ENCODE results near the gene FGF14.

FGF14 gene

DNA sequence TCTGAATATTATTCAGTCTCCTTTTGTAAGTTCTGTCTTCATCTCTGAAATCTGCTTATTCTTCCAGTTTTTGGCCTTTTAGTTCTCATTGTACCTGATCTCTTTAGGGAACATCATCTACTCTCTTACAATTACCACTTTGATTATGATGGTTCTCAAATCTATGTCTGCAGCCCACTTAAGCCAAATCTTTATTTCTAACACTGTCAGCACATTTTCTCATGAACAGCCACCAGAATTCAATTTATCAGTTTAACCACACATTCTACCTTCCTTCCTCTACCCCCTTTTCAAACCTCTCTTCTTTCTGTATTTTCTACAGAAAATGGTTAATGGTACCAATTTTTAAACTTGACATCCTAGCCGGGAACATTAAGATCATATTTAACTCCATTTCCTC is 175.3 kb downstream of the FGF14 start:
- TF ChIP-seq, protein P1, sequence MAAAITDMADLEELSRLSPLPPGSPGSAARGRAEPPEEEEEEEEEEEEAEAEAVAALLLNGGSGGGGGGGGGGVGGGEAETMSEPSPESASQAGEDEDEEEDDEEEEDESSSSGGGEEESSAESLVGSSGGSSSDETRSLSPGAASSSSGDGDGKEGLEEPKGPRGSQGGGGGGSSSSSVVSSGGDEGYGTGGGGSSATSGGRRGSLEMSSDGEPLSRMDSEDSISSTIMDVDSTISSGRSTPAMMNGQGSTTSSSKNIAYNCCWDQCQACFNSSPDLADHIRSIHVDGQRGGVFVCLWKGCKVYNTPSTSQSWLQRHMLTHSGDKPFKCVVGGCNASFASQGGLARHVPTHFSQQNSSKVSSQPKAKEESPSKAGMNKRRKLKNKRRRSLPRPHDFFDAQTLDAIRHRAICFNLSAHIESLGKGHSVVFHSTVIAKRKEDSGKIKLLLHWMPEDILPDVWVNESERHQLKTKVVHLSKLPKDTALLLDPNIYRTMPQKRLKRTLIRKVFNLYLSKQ (tag by site-specific recombination; IDR thresholded peaks at IDR 0.05; ENCODE audit: borderline replicate concordance), result no peak
- TF ChIP-seq ZBTB17 (tag by site-specific recombination; IDR thresholded peaks at IDR 0.05) (no peak), ZXDB (tag by site-specific recombination; IDR thresholded peaks at IDR 0.05) (no peak)
- H3K4me1 ChIP-seq (ENCODE audit: control insufficient read depth, insufficient read depth, low read length), result no peaks in the 10 kb centered on the region
- no peaks in the 10 kb centered on the region for H3K9me3 ChIP-seq (ENCODE audit: control insufficient read depth, insufficient read depth, low read depth, low read length)
- no peaks in the 10 kb centered on the region for H3K36me3 ChIP-seq (ENCODE audit: control insufficient read depth in 2 of 2, insufficient read depth in 1 of 2, low read length in 2 of 2)
- CTCF ChIA-PET, result no interaction called here
- H3K4me3 ChIP-seq (ENCODE audit: low read depth, low read length), result no peak overlapping the region
- POLR2A ChIA-PET, result no interaction called here
- H3K27ac ChIP-seq (ENCODE audit: extremely low read depth, low read depth, low read length), result no peak overlapping the region

DNA sequence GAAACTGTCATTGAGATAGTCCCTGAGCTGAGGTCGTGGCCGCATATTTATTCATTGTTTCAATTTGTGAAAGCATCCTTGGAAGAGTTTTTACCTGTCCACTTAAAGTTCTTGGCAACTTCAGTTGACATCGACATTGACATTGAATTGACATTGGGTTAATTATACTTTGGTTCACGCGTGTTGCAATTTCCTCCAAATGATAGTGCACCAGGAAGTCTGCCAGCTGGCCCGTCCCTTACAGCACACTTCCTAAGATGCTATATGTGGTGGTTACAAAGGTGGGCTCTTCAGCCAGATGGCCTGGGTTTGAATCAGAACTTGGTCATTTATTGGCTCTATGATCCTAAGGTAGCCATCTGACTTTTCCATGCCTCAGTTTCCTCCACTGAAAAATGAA is 176.0 kb downstream of the FGF14 start:
- no peak for TF ChIP-seq ZBTB1 (tag by site-specific recombination; IDR thresholded peaks at IDR 0.05)
- no peak for TF ChIP-seq ZFP41 (tag by site-specific recombination; IDR thresholded peaks at IDR 0.05; ENCODE audit: borderline replicate concordance)
- TF ChIP-seq ZNF548 (tag by site-specific recombination; IDR thresholded peaks at IDR 0.05), result no peak
- no peak for TF ChIP-seq ZSCAN30 (tag by site-specific recombination; IDR thresholded peaks at IDR 0.05)
- TF ChIP-seq ZNF366 (tag by site-specific recombination; conservative IDR thresholded peaks at IDR 0.05), result no peak
- no peak for TF ChIP-seq ZNF670 (tag by site-specific recombination; IDR thresholded peaks at IDR 0.05; ENCODE audit: low read depth)
- TF ChIP-seq ZNF426 (tag by site-specific recombination; IDR thresholded peaks at IDR 0.05), result no peak
- TF ChIP-seq, protein P2, sequence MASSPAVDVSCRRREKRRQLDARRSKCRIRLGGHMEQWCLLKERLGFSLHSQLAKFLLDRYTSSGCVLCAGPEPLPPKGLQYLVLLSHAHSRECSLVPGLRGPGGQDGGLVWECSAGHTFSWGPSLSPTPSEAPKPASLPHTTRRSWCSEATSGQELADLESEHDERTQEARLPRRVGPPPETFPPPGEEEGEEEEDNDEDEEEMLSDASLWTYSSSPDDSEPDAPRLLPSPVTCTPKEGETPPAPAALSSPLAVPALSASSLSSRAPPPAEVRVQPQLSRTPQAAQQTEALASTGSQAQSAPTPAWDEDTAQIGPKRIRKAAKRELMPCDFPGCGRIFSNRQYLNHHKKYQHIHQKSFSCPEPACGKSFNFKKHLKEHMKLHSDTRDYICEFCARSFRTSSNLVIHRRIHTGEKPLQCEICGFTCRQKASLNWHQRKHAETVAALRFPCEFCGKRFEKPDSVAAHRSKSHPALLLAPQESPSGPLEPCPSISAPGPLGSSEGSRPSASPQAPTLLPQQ (tag by site-specific recombination; IDR thresholded peaks at IDR 0.05), result no peak
- TF ChIP-seq ZNF24 (tag by site-specific recombination; IDR thresholded peaks at IDR 0.05), result no peak
- TF ChIP-seq ZNF747 (tag by site-specific recombination; IDR thresholded peaks at IDR 0.05), result no peak
- TF ChIP-seq TRIM28 (IDR thresholded peaks at IDR 0.05; ENCODE audit: borderline replicate concordance, low read length), result no peak
- TF ChIP-seq, protein P3, sequence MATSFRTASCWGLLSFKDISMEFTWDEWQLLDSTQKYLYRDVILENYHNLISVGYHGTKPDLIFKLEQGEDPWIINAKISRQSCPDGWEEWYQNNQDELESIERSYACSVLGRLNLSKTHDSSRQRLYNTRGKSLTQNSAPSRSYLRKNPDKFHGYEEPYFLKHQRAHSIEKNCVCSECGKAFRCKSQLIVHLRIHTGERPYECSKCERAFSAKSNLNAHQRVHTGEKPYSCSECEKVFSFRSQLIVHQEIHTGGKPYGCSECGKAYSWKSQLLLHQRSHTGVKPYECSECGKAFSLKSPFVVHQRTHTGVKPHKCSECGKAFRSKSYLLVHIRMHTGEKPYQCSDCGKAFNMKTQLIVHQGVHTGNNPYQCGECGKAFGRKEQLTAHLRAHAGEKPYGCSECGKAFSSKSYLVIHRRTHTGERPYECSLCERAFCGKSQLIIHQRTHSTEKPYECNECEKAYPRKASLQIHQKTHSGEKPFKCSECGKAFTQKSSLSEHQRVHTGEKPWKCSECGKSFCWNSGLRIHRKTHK (tag by site-specific recombination; IDR thresholded peaks at IDR 0.05), result no peak
- no peak overlapping the region for H3K4me3 ChIP-seq (ENCODE audit: low read depth, low read length)
- no peaks in the 10 kb centered on the region for H3K9me3 ChIP-seq (ENCODE audit: control insufficient read depth, insufficient read depth, low read depth, low read length)
- no peaks in the 10 kb centered on the region for H3K36me3 ChIP-seq (ENCODE audit: control insufficient read depth in 2 of 2, insufficient read depth in 1 of 2, low read length in 2 of 2)
- no peak overlapping the region for H3K27ac ChIP-seq (ENCODE audit: extremely low read depth, low read depth, low read length)
- POLR2A ChIA-PET, result no interaction called here
- no peaks in the 10 kb centered on the region for H3K4me1 ChIP-seq (ENCODE audit: control insufficient read depth, insufficient read depth, low read length)
- CTCF ChIA-PET, result no interaction called here

DNA sequence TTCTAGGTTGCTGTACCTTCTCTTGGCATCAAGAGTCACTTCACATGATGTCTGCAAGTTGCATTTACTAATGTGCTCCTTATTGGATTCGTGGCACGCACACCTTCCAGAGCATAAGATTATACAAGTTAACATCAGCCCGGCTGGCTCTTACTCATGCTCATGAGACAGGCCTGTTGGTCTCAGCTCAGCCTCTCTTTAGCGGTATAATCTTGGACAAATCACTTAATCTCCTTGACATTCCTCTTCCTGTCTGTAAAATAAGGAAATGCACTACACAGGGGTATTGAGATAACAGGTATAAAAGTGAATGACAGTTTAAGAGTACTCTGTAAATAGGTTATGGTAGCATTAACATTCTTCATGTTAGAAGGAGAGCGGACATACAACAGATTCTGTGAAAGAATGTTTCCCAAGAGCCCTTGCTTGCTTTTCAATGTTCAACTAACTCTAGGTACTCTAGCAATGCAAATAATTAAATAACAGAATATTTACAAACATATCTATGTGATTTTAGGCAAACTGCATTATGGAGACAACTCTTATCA is 181.1 kb downstream of the FGF14 start:
- Histone ChIP-seq H3K27ac (ENCODE audit: extremely low read depth, low read depth, low read length) (no peak overlapping the region), H3K36me3 (ENCODE audit: control insufficient read depth in 2 of 2, insufficient read depth in 1 of 2, low read length in 2 of 2) (no peaks in the 10 kb centered on the region), H3K9me3 (ENCODE audit: control insufficient read depth, insufficient read depth, low read depth, low read length) (no peaks in the 10 kb centered on the region), H3K4me3 (ENCODE audit: low read depth, low read length) (no peak overlapping the region), H3K4me1 (ENCODE audit: control insufficient read depth, insufficient read depth, low read length) (no peaks in the 10 kb centered on the region)
- ChIA-PET CTCF (no interaction called here), POLR2A (no interaction called here)
- TF ChIP-seq HOXC10 (CRISPR knock-in tag; IDR thresholded peaks at IDR 0.05) (no peak), ZNF843 (tag by site-specific recombination; IDR thresholded peaks at IDR 0.05) (no peak), ZFP3 (tag by site-specific recombination; IDR thresholded peaks at IDR 0.05; ENCODE audit: low read depth) (no peak), ZNF292 (tag by site-specific recombination; IDR thresholded peaks at IDR 0.05; ENCODE audit: borderline replicate concordance, low read depth) (no peak)
- TF ChIP-seq, protein P4, sequence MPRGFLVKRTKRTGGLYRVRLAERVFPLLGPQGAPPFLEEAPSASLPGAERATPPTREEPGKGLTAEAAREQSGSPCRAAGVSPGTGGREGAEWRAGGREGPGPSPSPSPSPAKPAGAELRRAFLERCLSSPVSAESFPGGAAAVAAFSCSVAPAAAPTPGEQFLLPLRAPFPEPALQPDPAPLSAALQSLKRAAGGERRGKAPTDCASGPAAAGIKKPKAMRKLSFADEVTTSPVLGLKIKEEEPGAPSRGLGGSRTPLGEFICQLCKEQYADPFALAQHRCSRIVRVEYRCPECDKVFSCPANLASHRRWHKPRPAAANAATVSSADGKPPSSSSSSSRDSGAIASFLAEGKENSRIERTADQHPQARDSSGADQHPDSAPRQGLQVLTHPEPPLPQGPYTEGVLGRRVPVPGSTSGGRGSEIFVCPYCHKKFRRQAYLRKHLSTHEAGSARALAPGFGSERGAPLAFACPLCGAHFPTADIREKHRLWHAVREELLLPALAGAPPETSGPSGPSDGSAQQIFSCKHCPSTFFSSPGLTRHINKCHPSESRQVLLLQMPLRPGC (tag by site-specific recombination; IDR thresholded peaks at IDR 0.05), result no peak
- TF ChIP-seq, protein P5, sequence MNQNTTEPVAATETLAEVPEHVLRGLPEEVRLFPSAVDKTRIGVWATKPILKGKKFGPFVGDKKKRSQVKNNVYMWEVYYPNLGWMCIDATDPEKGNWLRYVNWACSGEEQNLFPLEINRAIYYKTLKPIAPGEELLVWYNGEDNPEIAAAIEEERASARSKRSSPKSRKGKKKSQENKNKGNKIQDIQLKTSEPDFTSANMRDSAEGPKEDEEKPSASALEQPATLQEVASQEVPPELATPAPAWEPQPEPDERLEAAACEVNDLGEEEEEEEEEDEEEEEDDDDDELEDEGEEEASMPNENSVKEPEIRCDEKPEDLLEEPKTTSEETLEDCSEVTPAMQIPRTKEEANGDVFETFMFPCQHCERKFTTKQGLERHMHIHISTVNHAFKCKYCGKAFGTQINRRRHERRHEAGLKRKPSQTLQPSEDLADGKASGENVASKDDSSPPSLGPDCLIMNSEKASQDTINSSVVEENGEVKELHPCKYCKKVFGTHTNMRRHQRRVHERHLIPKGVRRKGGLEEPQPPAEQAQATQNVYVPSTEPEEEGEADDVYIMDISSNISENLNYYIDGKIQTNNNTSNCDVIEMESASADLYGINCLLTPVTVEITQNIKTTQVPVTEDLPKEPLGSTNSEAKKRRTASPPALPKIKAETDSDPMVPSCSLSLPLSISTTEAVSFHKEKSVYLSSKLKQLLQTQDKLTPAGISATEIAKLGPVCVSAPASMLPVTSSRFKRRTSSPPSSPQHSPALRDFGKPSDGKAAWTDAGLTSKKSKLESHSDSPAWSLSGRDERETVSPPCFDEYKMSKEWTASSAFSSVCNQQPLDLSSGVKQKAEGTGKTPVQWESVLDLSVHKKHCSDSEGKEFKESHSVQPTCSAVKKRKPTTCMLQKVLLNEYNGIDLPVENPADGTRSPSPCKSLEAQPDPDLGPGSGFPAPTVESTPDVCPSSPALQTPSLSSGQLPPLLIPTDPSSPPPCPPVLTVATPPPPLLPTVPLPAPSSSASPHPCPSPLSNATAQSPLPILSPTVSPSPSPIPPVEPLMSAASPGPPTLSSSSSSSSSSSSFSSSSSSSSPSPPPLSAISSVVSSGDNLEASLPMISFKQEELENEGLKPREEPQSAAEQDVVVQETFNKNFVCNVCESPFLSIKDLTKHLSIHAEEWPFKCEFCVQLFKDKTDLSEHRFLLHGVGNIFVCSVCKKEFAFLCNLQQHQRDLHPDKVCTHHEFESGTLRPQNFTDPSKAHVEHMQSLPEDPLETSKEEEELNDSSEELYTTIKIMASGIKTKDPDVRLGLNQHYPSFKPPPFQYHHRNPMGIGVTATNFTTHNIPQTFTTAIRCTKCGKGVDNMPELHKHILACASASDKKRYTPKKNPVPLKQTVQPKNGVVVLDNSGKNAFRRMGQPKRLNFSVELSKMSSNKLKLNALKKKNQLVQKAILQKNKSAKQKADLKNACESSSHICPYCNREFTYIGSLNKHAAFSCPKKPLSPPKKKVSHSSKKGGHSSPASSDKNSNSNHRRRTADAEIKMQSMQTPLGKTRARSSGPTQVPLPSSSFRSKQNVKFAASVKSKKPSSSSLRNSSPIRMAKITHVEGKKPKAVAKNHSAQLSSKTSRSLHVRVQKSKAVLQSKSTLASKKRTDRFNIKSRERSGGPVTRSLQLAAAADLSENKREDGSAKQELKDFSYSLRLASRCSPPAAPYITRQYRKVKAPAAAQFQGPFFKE (tag by site-specific recombination; IDR thresholded peaks at IDR 0.05; ENCODE audit: borderline replicate concordance), result no peak
